Chondrocyte (in vitro differentiated cells): ENCODE data around the gene FAM53A. TPM values are rescaled to one million over a fixed set of nuclear protein-coding genes. Genes with fewer than 3 reads are reported as not detected.

ENCODE experiments used
- DNase-seq: peaks from one replicate; pipeline ENCODE4 v3.0.0; 2021; ENCODE audit warnings: mixed read lengths, low spot score
- H3K27ac Mint-ChIP-seq: one replicate; pipeline ENCODE4 v1.8.0; 2021; ENCODE audit warnings: mild to moderate bottlenecking, moderate library complexity, mixed read lengths; ENCODE audit not compliant: unreplicated experiment
- H3K27me3 Mint-ChIP-seq: 2 replicates; pipeline ENCODE4 v1.8.0; 2021; ENCODE audit warnings: low read depth, mixed read lengths
- H3K36me3 Mint-ChIP-seq: 2 replicates; pipeline ENCODE4 v1.8.0; 2021; ENCODE audit warnings: low read depth, mixed read lengths
- H3K4me1 Mint-ChIP-seq: 2 replicates; pipeline ENCODE4 v1.8.0; 2021; ENCODE audit warnings: low read depth, mild to moderate bottlenecking, mixed read lengths
- H3K4me3 Mint-ChIP-seq: one replicate; pipeline ENCODE4 v1.8.0; 2021; ENCODE audit warnings: mild to moderate bottlenecking, moderate library complexity, mixed read lengths; ENCODE audit not compliant: unreplicated experiment
- H3K9me3 Mint-ChIP-seq: 2 replicates; pipeline ENCODE4 v1.8.0; 2021; ENCODE audit warnings: low read depth, mixed read lengths
- CTCF ChIP-seq: fragments of 200-600 bp; sonication (generic); IDR thresholded peaks from 2 replicates; pipeline ENCODE4 v1.5.0; 2021; ENCODE audit warnings: antibody characterized with exemption, mild to moderate bottlenecking, moderate library complexity
- total RNA-seq: library from RNA; stranded (reverse); gene quantifications from 3 replicates; pipeline ENCODE4 v1.2.1, GENCODE V29; 2021

The FAM53A gene
- total RNA-seq, 1 donor from 2014 or later: 6.9 TPM

GRCh38 chr4:1591107-1591506 lies 93.0 kb downstream of the FAM53A start:
- Mint-ChIP-seq H3K9me3 (peaks cover 30% of the 10 kb centered on the region), H3K4me1 (no peaks in the 10 kb centered on the region), H3K27me3 (peaks cover 17% of the 10 kb centered on the region)

GRCh38 chr4:1590244-1590643 lies 93.9 kb downstream of the FAM53A start:
- no peak overlapping the region for H3K27ac Mint-ChIP-seq
- TF ChIP-seq CTCF: no peak
- peak; percentile 2 for DNase-seq
- peaks cover 17% of the 10 kb centered on the region for H3K27me3 Mint-ChIP-seq
- H3K36me3 Mint-ChIP-seq: peaks cover 12% of the 10 kb centered on the region
- H3K4me1 Mint-ChIP-seq: no peaks in the 10 kb centered on the region
- no peak overlapping the region for H3K4me3 Mint-ChIP-seq
- peaks cover 30% of the 10 kb centered on the region for H3K9me3 Mint-ChIP-seq

More at GRCh38 chr4:1591107-1591506, 93.0 kb downstream of the FAM53A start:
- no peak for DNase-seq
- Mint-ChIP-seq H3K36me3 (peaks cover 12% of the 10 kb centered on the region), H3K27ac (no peak overlapping the region), H3K4me3 (no peak overlapping the region)
- TF ChIP-seq CTCF: no peak

Other genes starting within 250 kb of the FAM53A start
- 47.0 to 48.7 TPM (median 47.5 TPM) in 3 replicates for gene SLBP, start 28.0 kb upstream of the FAM53A start, total RNA-seq
- gene TMEM129, start 37.0 kb upstream of the FAM53A start, total RNA-seq: 37.0 to 56.2 TPM (median 43.0 TPM) in 3 replicates
- gene TACC3, start 37.2 kb upstream of the FAM53A start, total RNA-seq: 15.9 to 20.9 TPM (median 19.3 TPM) in 3 replicates
- 1.3 to 4.3 TPM (median 3.4 TPM) in 3 replicates for gene FGFR3, start 109.0 kb upstream of the FAM53A start, total RNA-seq
- gene LETM1, start 171.8 kb upstream of the FAM53A start, total RNA-seq: 39.6 to 45.2 TPM (median 41.3 TPM) in 3 replicates
- gene NSD2, start 187.1 kb upstream of the FAM53A start, total RNA-seq: 46.9 to 56.5 TPM (median 53.5 TPM) in 3 replicates